CD4-positive, alpha-beta T cell treated with Interferon alpha-2 for 1 hour (primary cell): ENCODE measurements around the gene SPDYE2.
"Not testable (repeated sequence)": the region's sequence is repeated elsewhere in the genome, so short reads cannot be mapped to it uniquely, and the experiment has no call there.

ENCODE experiments used
- DNase-seq, 2 donors: peaks; one replicate each; pipeline ENCODE4 v3.0.0-alpha.2; 2020 to 2022

SPDYE2 gene

GRCh38 chr7:102542083-102542482 is 8.9 kb upstream of the SPDYE2 start:
- not testable (repeated sequence) for DNase-seq

GRCh38 chr7:102542771-102543170 is 8.3 kb upstream of the SPDYE2 start:
- DNase-seq: not testable (repeated sequence)

- DNase-seq: not testable (repeated sequence)
These were observed 7.4 kb upstream of the SPDYE2 start, which contains the start of gene UPK3BL2 for GRCh38 chr7:102543596-102543995. TSS of gene UPK3BL2 (minus strand) at chr7:102543696. CDS start at chr7:102543636, 60 bp downstream.

- not testable (repeated sequence) for DNase-seq
These were observed 6.7 kb upstream of the SPDYE2 start for GRCh38 chr7:102544372-102544771.

GRCh38 chr7:102545288-102545687 is 5.7 kb upstream of the SPDYE2 start:
- not testable (repeated sequence) for DNase-seq

- DNase-seq: not testable (repeated sequence)
These were observed 4.7 kb upstream of the SPDYE2 start for GRCh38 chr7:102546353-102546752.

DNA sequence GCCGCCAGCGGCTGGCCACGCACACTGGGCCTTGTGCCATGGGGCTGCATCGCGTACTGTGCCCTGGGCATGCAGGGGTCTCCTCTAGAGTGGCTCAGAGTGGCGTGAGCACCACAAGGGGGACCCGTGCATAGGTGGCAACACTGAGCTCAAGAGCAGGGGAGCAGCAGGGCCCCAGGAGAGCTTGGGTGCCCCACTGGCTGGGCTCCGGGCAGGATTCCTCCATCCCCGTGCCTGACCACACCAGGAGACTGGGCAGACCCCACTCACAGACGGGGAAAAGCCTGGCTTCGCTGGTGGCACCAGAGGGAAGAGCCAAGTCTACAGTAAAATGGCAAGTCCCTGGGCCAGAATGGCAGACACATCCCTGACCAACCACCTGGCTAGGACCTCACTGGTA is 17.6 kb downstream of the SPDYE2 start:
- not testable (repeated sequence) for DNase-seq

- peak; percentile 95 to 97 for DNase-seq
These were observed 21.5 kb downstream of the SPDYE2 start, which contains the start of gene POLR2J3 for GRCh38 chr7:102572261-102573239. TSS of gene POLR2J3 (minus strand) at chr7:102572583. CDS start at chr7:102572521, 62 bp downstream.

DNA sequence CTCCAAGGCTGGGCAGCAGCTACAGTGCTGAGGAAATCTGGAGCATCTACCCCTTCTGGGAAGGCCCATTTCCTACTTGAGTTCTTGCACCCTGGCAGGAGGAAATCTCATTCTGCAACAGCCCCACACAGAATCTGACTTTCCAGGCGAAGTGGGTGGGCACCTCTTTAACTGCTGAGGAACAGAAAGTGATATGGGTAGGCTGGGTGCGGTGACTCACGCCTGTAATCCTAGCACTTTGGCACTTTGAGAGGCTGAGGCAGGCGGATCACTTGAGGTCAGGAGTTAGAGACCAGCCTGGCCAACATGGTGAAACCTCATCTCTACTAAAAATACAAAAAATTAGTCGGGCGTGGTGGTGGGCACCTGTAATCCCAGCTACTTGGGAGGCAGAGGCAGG is 23.6 kb downstream of the SPDYE2 start:
- not testable (repeated sequence) for DNase-seq

DNA sequence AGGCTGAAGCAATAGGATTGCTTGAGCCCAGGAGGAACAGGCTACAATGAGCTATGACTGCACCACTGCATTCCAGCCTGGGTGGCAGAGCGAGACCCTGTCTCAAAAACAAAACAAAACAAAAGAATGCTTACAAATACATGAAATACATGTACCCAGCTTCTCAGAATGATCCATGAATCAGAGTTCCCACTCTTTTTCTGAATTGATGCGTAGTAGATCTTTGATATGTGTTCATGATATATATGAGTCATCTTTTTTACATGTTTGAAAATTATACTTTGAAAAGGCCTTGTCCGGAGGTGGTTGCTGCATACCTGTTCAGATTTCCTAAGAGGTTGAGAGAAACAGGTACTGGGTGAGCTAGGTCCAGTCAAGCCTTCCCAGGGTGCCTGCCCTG is 25.3 kb downstream of the SPDYE2 start:
- not testable (repeated sequence) for DNase-seq

DNA sequence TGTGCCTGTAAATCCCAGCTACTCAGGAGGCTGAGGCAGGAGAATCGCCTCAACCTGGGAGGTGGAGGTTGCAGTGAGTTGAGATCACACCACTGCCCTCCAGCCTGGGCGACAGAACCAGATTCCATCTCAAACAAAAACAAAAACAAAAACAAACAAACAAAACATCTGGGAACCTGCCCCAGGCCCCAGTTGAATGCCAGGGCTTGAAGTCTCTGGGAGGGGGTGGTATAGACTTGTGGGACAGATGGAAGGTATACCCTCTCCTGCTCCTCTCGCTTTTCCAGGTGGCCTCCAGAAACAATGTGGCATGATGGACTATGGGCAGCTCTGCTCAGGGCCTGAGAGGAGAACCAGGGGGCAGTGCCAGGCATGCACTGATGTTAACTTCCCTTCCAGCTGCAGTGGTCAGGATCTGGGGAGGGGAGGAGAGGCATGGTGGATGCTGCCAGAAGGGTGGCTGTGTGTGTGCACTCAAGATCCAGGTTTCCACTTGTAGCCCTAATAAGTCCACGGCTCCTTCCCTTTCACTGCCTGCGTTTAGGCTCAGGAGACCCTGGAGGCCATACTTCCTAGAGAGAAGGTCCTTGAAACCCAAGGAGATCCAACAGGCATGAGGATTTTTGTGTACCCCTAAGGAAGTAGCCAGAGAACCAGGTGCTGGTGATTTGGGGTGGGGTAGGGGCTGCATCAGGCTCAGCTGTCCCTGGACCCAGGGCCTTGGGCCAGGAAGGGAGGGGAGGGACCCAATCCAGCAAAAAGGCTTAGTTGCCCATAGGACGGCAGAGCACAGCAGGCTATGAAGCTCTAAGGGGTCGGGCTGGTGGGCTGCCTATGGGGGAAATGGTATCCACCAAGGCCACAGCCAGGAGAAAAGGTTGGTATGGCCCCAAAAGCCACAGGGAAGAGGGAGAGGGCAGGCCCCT is 26.6 kb downstream of the SPDYE2 start:
- DNase-seq: not testable (repeated sequence)

GRCh38 chr7:102578486-102578885 is 27.5 kb downstream of the SPDYE2 start:
- DNase-seq: not testable (repeated sequence)

DNA sequence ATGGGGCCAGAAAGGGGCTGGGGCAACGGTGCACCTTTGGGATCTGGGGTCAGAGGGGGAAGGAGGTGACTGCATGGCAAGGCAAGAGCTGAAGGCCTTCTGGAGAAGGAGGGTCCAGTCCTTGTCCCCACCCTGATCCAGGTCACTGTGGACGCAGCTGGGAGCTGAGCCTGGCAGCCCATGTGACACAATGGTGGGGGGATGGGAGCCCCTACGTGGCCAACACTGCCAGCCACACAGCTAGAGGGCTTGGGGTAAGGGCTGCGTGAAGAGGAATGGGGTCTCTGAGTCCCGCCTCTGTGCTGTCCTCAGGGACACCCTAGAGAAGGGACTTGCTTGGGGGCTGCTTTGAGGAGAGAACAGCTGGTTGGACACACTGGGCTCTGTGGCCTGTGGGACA is 30.7 kb downstream of the SPDYE2 start:
- not testable (repeated sequence) for DNase-seq

GRCh38 chr7:102583495-102583894 is 32.5 kb downstream of the SPDYE2 start:
- not testable (repeated sequence) for DNase-seq

GRCh38 chr7:102589857-102590256 is 38.8 kb downstream of the SPDYE2 start:
- DNase-seq: not testable (repeated sequence)

- peak; percentile 52 to 77 for DNase-seq
These were observed 41.5 kb downstream of the SPDYE2 start for GRCh38 chr7:102592477-102593019.

GRCh38 chr7:102593637-102594334 is 42.8 kb downstream of the SPDYE2 start:
- DNase-seq: not testable (repeated sequence)

DNA sequence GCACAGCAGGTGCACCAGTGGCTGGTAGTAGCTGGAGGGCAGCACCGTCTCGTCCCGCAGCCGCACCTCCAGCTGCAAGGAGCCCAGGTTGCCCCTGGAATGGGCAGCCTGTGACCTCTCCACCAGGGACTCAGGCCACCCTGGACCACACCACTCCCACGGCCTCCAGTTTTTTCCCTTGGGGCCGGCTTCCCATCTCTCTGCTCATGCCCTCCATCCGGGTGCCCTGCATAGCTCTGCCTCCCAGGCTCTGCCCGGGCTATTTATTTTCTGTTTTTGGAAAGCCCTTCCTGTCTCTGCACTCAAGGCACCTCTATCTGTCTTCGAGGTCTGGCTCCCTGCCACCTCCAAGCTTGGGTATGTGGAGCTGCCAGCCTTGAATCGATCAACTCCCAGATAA is 45.0 kb downstream of the SPDYE2 start:
- DNase-seq: not testable (repeated sequence)

GRCh38 chr7:102599699-102600098 is 48.7 kb downstream of the SPDYE2 start:
- DNase-seq: not testable (repeated sequence)

DNA sequence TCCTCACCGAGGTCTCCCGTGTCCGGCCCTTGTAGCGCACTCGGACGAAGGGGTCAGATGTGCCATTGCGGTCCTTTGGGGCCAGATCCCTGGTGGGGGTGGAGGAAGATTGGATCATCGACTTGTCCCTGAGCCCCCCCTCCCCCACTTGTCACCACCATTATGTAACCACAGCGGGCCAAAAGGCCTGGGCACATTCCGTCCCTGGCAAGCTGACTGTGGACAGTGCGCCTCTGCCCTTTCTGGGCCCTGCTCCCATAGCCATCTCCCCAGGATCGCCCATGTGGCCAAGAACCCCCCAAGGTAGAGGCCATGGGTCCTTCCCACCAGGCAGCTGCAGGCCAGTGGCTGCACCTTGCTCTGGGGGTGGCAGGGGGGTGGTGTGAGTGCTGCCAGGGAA is 51.3 kb downstream of the SPDYE2 start:
- not testable (repeated sequence) for DNase-seq

GRCh38 chr7:102604431-102605145 is 53.6 kb downstream of the SPDYE2 start:
- not testable (repeated sequence) for DNase-seq
